Muscle layer of duodenum (tissue), 2 donors: ENCODE measurements around the gene MICAL3.

Experiments
- H3K27ac ChIP-seq: one replicate; pipeline ENCODE4 v1.7.0; 2013; ENCODE audit warnings: mild to moderate bottlenecking, low read length
- H3K27me3 ChIP-seq: one replicate; pipeline ENCODE4 v1.7.0; 2013; ENCODE audit warnings: low read depth, mild to moderate bottlenecking, control low read depth, low read length
- H3K36me3 ChIP-seq, 2 donors: one replicate each; pipeline ENCODE4 v1.7.0; 2013; ENCODE audit warnings: low read length in 2 of 2, control low read depth in 1 of 2, mild to moderate bottlenecking in 1 of 2; ENCODE audit not compliant: insufficient read depth in 2 of 2, control insufficient read depth in 1 of 2
- H3K4me1 ChIP-seq, 2 donors: one replicate each; pipeline ENCODE4 v1.7.0; 2013; ENCODE audit warnings: low read length in 2 of 2, mild to moderate bottlenecking in 2 of 2, control low read depth in 1 of 2, moderate library complexity in 1 of 2; ENCODE audit not compliant: insufficient read depth in 2 of 2, control insufficient read depth in 1 of 2
- H3K4me3 ChIP-seq, 2 donors: one replicate each; pipeline ENCODE4 v1.7.0; 2013; ENCODE audit warnings: low read length in 2 of 2, low read depth in 1 of 2, mild to moderate bottlenecking in 1 of 2
- H3K9me3 ChIP-seq, 2 donors: one replicate each; pipeline ENCODE4 v1.7.0; 2013; ENCODE audit warnings: low read length in 2 of 2, control low read depth in 1 of 2, mild to moderate bottlenecking in 1 of 2; ENCODE audit not compliant: control insufficient read depth in 1 of 2
- donor health status: healthy.

MICAL3 gene

GRCh38 chr22:17957693-17958092 is 66.7 kb downstream of the MICAL3 start:
- no peak overlapping the region for H3K4me3 ChIP-seq
- H3K4me1 ChIP-seq, result peaks cover 0 to 19% of the 10 kb centered on the region in 2 donors
- no peaks in the 10 kb centered on the region for H3K36me3 ChIP-seq
- H3K27ac ChIP-seq, result no peak overlapping the region
- H3K27me3 ChIP-seq, result no peaks in the 10 kb centered on the region
- H3K9me3 ChIP-seq, result no peaks in the 10 kb centered on the region

- H3K36me3 ChIP-seq, result no peaks in the 10 kb centered on the region
- peaks cover 0 to 19% of the 10 kb centered on the region in 2 donors for H3K4me1 ChIP-seq
- no peak overlapping the region for H3K4me3 ChIP-seq
- H3K9me3 ChIP-seq, result no peaks in the 10 kb centered on the region
- H3K27me3 ChIP-seq, result no peaks in the 10 kb centered on the region
- no peak overlapping the region for H3K27ac ChIP-seq
Observed at GRCh38 chr22:17957204-17957603, 67.2 kb downstream of the MICAL3 start.

GRCh38 chr22:17956630-17957029 is 67.7 kb downstream of the MICAL3 start:
- H3K9me3 ChIP-seq, result no peaks in the 10 kb centered on the region
- H3K4me3 ChIP-seq, result no peak overlapping the region
- H3K4me1 ChIP-seq, result peaks cover 0 to 19% of the 10 kb centered on the region in 2 donors
- no peaks in the 10 kb centered on the region for H3K27me3 ChIP-seq
- no peak overlapping the region for H3K27ac ChIP-seq
- no peaks in the 10 kb centered on the region for H3K36me3 ChIP-seq

DNA sequence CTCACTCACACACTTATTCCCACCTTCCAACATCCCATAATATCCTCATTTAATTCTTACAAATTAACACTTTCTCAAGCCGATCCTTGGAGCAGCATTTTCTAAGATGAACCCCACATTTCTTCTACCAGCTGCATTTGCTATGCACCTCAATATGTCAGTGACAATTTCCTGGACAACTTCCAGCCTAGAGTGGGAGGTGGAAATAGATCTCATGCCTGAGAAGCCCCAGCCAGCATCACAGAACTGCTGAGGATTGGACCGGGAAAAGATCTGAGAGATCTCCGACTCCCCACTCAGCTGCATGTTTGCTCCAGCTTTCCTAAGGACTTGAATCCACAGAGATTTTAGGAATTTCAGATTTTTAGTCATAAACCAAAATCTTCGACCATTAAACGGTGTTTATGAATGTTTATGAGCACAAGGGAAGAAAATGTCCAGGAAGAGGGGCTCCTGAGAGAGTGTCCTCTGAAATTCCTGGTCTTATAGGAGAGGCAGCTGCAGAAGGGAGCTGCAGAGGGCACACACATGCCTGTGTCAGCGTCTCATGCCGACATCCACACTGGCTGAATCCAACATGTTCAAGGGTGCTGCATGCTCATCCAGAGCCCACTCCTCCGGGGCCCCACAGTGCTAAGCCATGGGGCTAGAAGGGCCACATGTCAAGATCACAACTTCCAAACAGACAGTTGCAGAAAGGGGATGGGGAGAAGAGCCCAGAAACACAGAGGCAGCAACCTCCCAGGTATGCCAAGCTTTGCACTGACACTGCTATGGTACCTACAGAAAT is 68.6 kb downstream of the MICAL3 start:
- Histone ChIP-seq H3K4me1 (peaks cover 0 to 22% of the 10 kb centered on the region in 2 donors), H3K9me3 (no peaks in the 10 kb centered on the region), H3K27ac (no peak overlapping the region), H3K27me3 (no peaks in the 10 kb centered on the region), H3K4me3 (no peak overlapping the region), H3K36me3 (no peaks in the 10 kb centered on the region)

- no peaks in the 10 kb centered on the region for H3K36me3 ChIP-seq
- H3K27ac ChIP-seq, result no peak overlapping the region
- no peak overlapping the region for H3K4me3 ChIP-seq
- no peaks in the 10 kb centered on the region for H3K27me3 ChIP-seq
- peaks cover 0 to 25% of the 10 kb centered on the region in 2 donors for H3K4me1 ChIP-seq
- no peaks in the 10 kb centered on the region for H3K9me3 ChIP-seq
Observed at GRCh38 chr22:17954860-17955587, 69.3 kb downstream of the MICAL3 start.

- H3K4me1 ChIP-seq, result peaks cover 0 to 25% of the 10 kb centered on the region in 2 donors
- no peaks in the 10 kb centered on the region for H3K36me3 ChIP-seq
- no peak overlapping the region for H3K4me3 ChIP-seq
- no peak overlapping the region for H3K27ac ChIP-seq
- no peaks in the 10 kb centered on the region for H3K9me3 ChIP-seq
- no peaks in the 10 kb centered on the region for H3K27me3 ChIP-seq
Observed at GRCh38 chr22:17954200-17954859, 70.0 kb downstream of the MICAL3 start.

- no peaks in the 10 kb centered on the region for H3K9me3 ChIP-seq
- H3K27ac ChIP-seq, result no peak overlapping the region
- no peaks in the 10 kb centered on the region for H3K36me3 ChIP-seq
- no peaks in the 10 kb centered on the region for H3K27me3 ChIP-seq
- H3K4me1 ChIP-seq, result peaks cover 0 to 22% of the 10 kb centered on the region in 2 donors
- no peak overlapping the region for H3K4me3 ChIP-seq
Observed at GRCh38 chr22:17953147-17953546, 71.2 kb downstream of the MICAL3 start.

DNA sequence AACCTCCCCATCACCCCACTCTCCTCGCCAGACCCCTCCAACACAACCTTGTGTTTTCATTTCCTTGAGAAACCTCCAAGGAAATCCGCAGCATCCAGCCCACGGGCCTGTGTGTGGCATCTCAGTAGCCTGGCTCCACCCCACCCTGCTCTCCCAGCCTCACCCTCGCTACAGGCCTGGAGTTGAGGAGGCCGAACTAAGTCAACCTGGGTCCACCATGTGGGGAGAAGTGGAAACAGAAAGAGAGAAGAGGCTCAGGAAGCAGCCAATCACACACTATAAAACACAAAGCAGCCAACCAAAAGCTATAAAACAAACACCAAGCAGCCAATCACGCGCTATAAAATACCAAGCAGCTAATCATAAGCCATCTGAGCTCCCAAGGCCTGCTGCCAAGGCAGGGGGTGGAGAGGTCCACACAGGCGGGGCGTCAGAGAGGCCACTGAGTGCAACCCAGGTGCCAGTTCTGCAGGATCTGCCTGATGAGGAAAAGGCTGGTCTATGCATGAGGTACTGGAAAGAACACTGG is 72.0 kb downstream of the MICAL3 start:
- no peak overlapping the region for H3K27ac ChIP-seq
- no peaks in the 10 kb centered on the region for H3K9me3 ChIP-seq
- H3K4me1 ChIP-seq, result peaks cover 0 to 21% of the 10 kb centered on the region in 2 donors
- no peaks in the 10 kb centered on the region for H3K27me3 ChIP-seq
- H3K4me3 ChIP-seq, result no peak overlapping the region
- no peaks in the 10 kb centered on the region for H3K36me3 ChIP-seq

GRCh38 chr22:17951315-17951714 is 73.0 kb downstream of the MICAL3 start:
- H3K27me3 ChIP-seq, result no peaks in the 10 kb centered on the region
- no peaks in the 10 kb centered on the region for H3K36me3 ChIP-seq
- no peaks in the 10 kb centered on the region for H3K9me3 ChIP-seq
- H3K4me1 ChIP-seq, result peaks cover 1 to 30% of the 10 kb centered on the region in 2 donors
- no peak overlapping the region for H3K4me3 ChIP-seq
- no peak overlapping the region for H3K27ac ChIP-seq

GRCh38 chr22:17950651-17951214 is 73.6 kb downstream of the MICAL3 start:
- Histone ChIP-seq H3K27ac (no peak overlapping the region), H3K9me3 (no peaks in the 10 kb centered on the region), H3K36me3 (no peaks in the 10 kb centered on the region), H3K27me3 (no peaks in the 10 kb centered on the region), H3K4me1 (peaks cover 3 to 30% of the 10 kb centered on the region in 2 donors), H3K4me3 (no peak overlapping the region)
